AG04449 (cell line): ENCODE results near the gene SMG6.

Experiments
- CTCF ChIA-PET: fragments of 350-600 bp; formaldehyde crosslinking; extraction: SDS; loops from one replicate; lab custom pipeline; 2021; ENCODE audit warnings: antibody characterized with exemption; lab: Yijun Ruan, JAX
- POLR2A ChIA-PET: fragments of 400-600, 350-600 bp; formaldehyde crosslinking; extraction: SDS; loops from one replicate; lab custom pipeline; 2020; ENCODE audit warnings: antibody characterized with exemption, inconsistent platforms; lab: Yijun Ruan, JAX
- DNase-seq: peaks from one replicate; pipeline ENCODE4 v3.0.0-alpha.2; 2010; ENCODE audit warnings: low read depth, low spot score
- H3K4me3 ChIP-seq: 2 replicates; pipeline ENCODE4 v1.5.1; 2011; ENCODE audit warnings: low read depth, mild to moderate bottlenecking, control low read depth, low read length
- CTCF ChIP-seq: IDR thresholded peaks from one replicate; pipeline ENCODE4 v1.5.1; 2011; ENCODE audit warnings: mild to moderate bottlenecking, moderate library complexity, low read length, control low read depth, inconsistent platforms; ENCODE audit not compliant: insufficient read depth; ENCODE audit errors: missing control alignments

SMG6 gene

GRCh38 chr17:2282297-2282873 is 21.2 kb downstream of the SMG6 start:
- POLR2A ChIA-PET, result interaction anchor here (1.2 to 1.4 kb wide), 2 partner anchors 227 to 228 kb away, joined by 4 to 5 read pairs; partner anchors contain the start of gene HIC1
- TF ChIP-seq CTCF, result peak; percentile 33
- DNase-seq, result peak; percentile 55
- CTCF ChIA-PET, result interaction anchor here (0.6 to 6.6 kb wide), 30 partner anchors 10 to 553 kb away, joined by 3 to 123 read pairs (median 4); partner anchors contain the start of gene HIC1
- no peak overlapping the region for H3K4me3 ChIP-seq

GRCh38 chr17:2279707-2280106 is 23.9 kb downstream of the SMG6 start:
- TF ChIP-seq CTCF, result no peak
- H3K4me3 ChIP-seq, result no peak overlapping the region
- ChIA-PET POLR2A (no interaction called here), CTCF (interaction anchor here (0.9 to 6.6 kb wide), 7 partner anchors 9 to 224 kb away, joined by 3 to 123 read pairs (median 6); partner anchors contain the start of gene HIC1)
- no peak for DNase-seq

- H3K4me3 ChIP-seq, result no peak overlapping the region
- DNase-seq, result no peak
- ChIA-PET CTCF (interaction anchor here (1.9 kb wide), 1 partner anchor 33 kb away, joined by 6 read pairs; no protein-coding TSS in a partner anchor), POLR2A (no interaction called here)
- TF ChIP-seq CTCF, result no peak
Observed at GRCh38 chr17:2277429-2278170, 26.0 kb downstream of the SMG6 start.

GRCh38 chr17:2275722-2276121 is 27.9 kb downstream of the SMG6 start:
- POLR2A ChIA-PET, result interaction anchor here (0.6 kb wide), 1 partner anchor 152 kb away, joined by 3 read pairs; no protein-coding TSS in a partner anchor
- CTCF ChIA-PET, result interaction anchor here (1.3 to 1.9 kb wide), 2 partner anchors 17 to 31 kb away, joined by 4 to 6 read pairs; no protein-coding TSS in a partner anchor
- no peak for DNase-seq
- no peak for TF ChIP-seq CTCF
- no peak overlapping the region for H3K4me3 ChIP-seq

- no peak for DNase-seq
- POLR2A ChIA-PET, result no interaction called here
- CTCF ChIA-PET, result no interaction called here
- TF ChIP-seq CTCF, result no peak
- no peak overlapping the region for H3K4me3 ChIP-seq
Observed at GRCh38 chr17:2274414-2274813, 29.2 kb downstream of the SMG6 start.

- POLR2A ChIA-PET, result no interaction called here
- H3K4me3 ChIP-seq, result no peak overlapping the region
- CTCF ChIA-PET, result interaction anchor here (1.0 to 1.5 kb wide), 6 partner anchors 9 to 27 kb away, joined by 3 to 7 read pairs (median 4); no protein-coding TSS in a partner anchor
- no peak for TF ChIP-seq CTCF
- no peak for DNase-seq
Observed at GRCh38 chr17:2271985-2272702, 31.4 kb downstream of the SMG6 start.
